Left lobe of liver (tissue), 2 donors: ENCODE measurements around the gene RRP12. TPM values are rescaled to one million over a fixed set of nuclear protein-coding genes. Genes with fewer than 3 reads are reported as not detected.

Experiments used
- ATAC-seq: fragments of 200-7000 bp; cut with Tn5 transposase; one replicate; pipeline ENCODE4 v1.9.1; 2020; ENCODE audit warnings: mild to moderate bottlenecking, moderate library complexity
- DNase-seq: peaks from one replicate; pipeline ENCODE4 v3.0.0-alpha.2; 2020; ENCODE audit warnings: low spot score
- total RNA-seq: library from RNA; stranded (reverse); gene quantifications from one replicate; pipeline ENCODE4 v1.2.1, GENCODE V29; 2021
- donor health status: DM: no; HTN: no; CAD: no; lungs with moderate emphysema.
- donor health status: DM: no; HTN: yes; CAD: no.

RRP12 gene
- total RNA-seq, 1 donor from 2014 or later, result 7.0 TPM

- DNase-seq (no peak), ATAC-seq (no peak)
Observed at GRCh38 chr10:97336446-97336845, 64.7 kb downstream of the RRP12 start.

DNA sequence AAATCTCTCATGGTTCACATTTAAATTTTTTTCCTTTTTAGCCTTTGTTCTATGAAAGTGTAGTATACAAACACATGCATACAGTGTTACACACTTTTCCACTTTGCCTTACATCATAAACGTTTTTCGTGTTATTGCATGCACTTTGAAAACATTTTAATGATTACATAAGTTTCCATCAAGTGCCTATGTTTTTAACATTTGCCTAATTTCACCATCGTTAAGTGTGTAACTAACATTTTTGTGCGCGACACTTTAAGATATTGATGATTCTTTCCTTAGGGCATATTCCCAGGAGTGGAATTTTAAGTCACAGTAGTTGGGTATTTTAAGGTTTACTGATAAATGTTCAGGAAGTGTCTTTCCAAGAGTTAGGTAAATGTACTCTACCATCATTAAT, 65.1 kb downstream of the RRP12 start:
- no peak for DNase-seq
- no peak for ATAC-seq

DNA sequence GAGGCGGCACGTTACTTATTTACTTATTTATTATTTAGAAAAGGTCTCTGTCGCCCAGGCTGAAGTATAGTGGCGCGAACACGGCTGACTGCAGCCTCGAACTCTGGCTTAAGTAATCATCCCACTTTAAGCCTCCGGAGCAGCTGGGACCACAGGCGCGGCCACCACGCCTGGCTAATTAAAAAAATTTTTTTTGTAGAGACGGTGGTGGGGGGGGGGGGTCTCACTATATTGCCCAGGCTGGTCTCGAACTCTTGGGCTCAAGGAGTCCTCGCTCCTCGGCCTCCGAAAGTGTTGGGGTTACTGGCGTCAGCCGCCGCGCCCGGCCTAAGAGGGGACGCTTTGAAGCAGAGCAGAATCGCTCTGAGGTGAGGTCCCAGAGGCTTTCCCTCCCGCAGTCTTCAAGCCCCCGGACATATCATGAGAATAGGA, 65.9 kb downstream of the RRP12 start:
- ATAC-seq (no peak), DNase-seq (no peak)

DNA sequence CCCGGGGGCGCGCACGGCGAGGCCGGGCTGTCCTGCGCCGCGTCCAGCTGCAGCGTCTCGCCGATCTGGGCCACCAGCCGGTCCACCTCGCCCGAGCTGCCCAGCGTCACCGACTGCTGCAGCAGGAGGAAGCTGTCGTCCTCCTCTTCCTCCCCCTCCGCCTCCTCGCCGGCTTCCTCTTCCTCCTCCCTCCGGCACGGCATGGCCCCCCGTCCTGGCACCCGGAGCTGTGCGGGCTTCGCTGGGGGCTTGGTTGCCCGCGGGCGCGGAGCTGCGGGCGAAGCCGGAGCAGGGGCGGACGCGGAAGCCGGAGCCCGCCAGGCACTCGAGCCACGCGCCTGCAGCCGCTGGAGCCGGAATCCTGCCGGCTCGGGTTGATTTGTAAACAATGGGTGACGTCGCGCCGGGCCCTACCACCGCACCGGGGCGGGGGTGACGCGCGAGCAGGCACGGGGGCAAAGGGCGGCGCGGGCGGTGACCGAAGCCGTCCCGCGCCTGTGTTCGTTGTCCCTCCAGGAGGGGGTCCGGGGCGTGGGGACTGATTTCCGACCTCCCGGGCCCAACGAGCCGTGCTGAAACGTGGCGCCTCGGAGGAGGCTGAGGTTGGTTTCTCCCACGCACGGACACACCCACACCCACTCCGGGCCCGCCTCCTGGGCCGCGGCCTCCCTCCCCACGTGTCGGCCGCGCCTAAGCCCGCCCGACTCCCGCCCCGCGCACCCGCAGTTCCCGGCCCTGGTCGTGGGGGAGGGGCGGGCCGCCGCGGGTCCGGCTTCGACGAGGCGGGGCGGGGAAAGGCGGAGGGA, 66.6 kb downstream of the RRP12 start, which contains the start of gene FRAT2:
FRAT2 (minus strand) TSS at position 360 of the 806 bp plus-strand sequence; CDS start at position 203, 157 bp downstream.
- DNase-seq, result peak; percentile 96
- ATAC-seq, result peak; percentile 85

DNA sequence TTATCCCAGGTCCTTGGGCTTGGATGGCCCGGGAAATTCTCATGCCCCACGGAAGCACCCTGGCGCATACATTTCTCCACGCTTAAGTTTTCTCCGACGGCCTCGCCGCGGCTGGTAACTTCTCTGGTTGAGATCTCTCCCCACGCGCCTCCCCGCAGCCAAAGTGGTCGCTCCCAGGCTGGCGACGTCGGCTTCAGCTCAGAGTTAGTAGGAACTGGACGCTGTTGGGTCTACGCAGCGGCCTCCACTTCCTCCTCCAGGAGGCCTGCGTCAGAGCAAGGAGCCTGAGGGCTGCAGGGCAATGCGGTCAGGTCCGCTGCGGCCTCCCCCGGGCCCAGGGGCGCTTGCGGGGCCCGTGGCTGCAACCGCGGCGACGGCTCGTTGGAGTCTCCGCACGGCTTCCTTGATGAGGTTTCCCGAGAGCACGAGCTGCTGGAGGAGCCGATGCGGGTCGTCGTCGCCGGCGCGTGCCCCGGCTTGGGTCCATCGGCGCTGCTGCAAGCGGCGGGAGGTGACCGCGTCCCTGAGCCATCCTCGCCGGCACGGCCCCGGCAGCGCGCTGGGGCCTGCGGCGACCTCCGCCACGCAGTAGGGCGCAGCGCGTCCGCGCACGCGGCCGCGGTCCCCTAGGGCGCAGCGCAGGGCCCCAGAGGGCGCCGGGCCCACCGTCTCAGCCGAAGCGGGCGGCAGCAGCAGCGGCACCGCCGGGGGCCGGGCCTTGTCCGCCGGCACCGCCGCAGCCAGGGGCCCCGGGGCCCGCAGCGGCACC, 67.4 kb downstream of the RRP12 start:
- ATAC-seq, result peak; percentile 5
- peak; percentile 66 for DNase-seq

DNA sequence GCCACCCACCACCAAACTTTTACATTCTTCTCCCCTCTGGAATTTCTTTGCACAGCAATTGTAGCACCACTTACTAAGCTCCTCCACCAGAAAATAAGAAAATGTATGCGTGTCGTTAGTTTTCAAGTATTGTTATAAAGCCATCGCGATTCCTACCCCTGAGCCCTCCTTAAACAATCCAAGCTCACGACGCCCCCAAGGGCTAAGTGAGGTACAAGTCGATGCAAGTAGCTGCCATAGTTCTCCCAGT, 67.9 kb downstream of the RRP12 start:
- DNase-seq (no peak), ATAC-seq (no peak)

GRCh38 chr10:97332591-97333350, 68.4 kb downstream of the RRP12 start:
- ATAC-seq (peak; percentile 47), DNase-seq (peak; percentile 70)

DNA sequence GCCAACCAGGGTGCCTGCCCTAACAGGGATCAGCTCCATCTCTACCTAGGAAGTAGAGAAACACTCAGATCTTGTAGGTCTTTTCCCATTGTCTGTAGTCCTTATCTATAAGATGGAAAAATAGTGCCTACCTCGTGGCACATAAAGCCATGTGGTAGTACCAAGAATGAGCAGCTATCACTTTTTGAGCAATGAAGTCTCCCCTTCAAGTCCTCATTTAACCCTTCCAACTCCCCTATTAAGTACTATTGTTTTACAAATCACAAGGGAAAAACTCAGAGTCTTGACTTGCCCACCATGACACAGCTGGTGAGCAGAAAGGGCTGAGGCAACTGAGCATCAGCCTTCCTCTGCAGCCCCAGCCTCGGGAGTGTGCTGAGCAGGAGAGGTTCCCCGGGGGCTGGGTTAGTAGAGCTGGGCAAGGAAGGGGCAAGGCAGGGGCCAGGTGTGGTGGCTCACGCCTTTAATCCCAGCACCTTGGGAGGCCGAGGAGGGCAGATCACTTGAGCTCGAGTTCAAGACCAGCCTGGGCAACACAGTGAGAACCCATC, 69.9 kb downstream of the RRP12 start:
- ATAC-seq (no peak), DNase-seq (no peak)

GRCh38 chr10:97329766-97330165, 71.4 kb downstream of the RRP12 start:
- no peak for DNase-seq
- no peak for ATAC-seq

- peak; percentile 65 for ATAC-seq
- peak; percentile 77 for DNase-seq
Observed at GRCh38 chr10:97328646-97329453, 72.3 kb downstream of the RRP12 start.

DNA sequence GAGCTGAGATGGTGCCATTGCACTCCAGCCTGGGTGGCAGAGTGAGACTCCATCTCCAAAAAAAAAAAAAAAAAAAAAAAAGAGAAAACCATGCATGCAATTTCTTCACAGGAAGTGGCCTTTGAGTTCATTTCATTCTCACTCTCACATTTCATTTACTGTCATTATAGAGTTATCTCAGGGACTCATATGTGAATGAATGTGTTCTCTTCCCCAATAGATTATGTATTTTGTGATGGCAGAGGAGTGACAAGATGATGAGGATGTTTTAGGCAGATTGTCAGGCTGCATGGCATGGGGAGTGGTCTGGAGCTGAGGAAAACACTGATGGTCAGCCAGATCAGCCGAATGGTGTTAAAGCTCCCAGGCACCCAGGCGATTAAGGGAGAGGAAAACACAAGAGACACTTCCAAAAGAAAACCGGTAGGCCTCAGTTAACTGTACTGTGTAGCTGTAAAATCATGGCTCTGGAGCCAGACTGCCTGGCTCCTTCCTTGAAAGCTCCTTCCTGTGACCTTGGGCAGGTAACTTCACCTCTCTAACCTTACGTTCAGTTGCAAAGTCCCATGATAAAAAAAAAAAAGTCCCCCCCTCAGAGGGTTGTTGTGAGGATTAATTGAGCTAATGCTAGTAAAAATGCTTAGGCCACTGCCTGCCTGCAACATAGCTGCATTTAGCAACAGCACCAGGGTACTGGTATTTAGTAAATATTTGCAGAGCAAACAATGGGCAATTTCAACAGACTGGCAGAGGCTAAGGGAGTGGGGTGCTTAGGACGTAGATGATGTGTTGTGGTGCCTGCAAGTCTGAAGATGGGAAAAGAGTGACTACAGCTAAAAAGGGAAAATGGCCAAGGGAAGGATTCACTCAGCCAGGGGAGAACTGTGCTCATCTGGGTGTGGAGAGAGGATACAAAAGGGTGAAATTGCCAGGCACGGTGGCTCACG, 73.5 kb downstream of the RRP12 start:
- DNase-seq (peak; percentile 69), ATAC-seq (peak; percentile 70)

- ATAC-seq, result no peak
Observed at GRCh38 chr10:97325754-97326153, 75.4 kb downstream of the RRP12 start.

GRCh38 chr10:97323501-97323900, 77.6 kb downstream of the RRP12 start:
- ATAC-seq (no peak), DNase-seq (no peak)

More at GRCh38 chr10:97325754-97326153, 75.4 kb downstream of the RRP12 start:
- DNase-seq, result no peak

- no peak for DNase-seq
- ATAC-seq, result no peak
Observed at GRCh38 chr10:97321804-97322190, 79.3 kb downstream of the RRP12 start.

DNA sequence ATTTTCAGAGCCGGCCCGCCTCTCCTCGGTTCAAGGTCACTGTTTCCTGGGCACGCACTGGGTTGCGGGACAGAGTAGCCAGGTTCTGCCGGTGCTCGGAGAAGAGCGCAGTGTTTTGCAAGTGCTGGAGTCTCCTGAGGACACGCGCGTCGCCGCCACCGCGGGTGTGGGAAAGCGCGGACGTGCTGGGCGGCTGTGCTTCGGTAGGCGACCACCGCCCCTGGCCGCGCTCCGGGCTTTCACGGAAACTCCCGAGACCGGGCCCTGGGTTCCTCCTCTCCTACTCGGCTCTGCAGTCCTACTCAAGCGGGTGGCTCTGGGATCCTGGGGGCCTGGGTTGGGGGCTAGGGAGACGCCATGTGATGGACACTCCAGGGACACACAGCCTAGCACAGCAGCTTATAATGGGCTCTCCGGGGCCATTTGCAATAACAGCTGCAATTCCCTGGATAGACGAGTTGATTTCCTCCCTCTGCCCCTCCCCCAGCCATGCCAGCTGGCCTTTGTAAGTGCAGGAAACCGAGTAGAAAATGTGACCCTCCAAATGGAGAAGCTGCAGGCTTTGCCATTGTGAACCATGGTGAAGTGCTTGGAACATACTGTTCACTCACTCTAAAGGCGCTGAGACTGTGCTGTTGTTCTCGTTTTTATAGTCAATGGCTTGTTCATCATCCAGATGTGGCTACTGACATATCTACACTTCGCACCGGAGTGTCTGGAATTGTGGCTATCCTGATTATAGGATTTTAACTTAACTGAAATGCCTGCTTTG, 79.9 kb downstream of the RRP12 start:
- peak; percentile 78 for DNase-seq
- peak; percentile 42 for ATAC-seq

DNA sequence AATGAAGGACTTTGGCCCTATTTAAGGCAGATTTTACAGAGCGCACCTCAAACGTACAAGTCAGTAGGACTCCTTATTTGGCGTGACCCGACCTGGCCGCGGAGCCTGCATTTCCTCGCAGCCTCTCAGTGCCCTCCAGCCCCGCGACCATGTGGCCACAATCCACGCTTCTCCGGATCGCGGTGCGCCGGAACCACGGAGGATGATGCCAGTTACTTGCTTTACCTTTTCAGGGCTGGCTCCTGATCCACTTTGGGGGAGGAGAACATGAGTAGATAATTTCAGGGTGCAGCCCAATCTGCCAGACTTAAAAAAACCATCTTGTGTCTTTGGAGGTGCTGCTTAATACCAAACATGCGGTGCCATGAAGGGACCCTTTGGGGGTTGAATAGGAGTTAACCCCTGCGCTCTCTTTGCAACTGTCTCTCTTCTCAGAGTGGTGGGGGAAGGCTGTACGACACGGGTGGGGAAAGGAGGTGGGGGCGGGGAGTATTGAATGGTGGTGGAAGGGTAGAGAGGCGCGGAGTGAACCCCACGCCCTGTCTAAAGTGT, 80.6 kb downstream of the RRP12 start:
- ATAC-seq, result peak; percentile 17

DNA sequence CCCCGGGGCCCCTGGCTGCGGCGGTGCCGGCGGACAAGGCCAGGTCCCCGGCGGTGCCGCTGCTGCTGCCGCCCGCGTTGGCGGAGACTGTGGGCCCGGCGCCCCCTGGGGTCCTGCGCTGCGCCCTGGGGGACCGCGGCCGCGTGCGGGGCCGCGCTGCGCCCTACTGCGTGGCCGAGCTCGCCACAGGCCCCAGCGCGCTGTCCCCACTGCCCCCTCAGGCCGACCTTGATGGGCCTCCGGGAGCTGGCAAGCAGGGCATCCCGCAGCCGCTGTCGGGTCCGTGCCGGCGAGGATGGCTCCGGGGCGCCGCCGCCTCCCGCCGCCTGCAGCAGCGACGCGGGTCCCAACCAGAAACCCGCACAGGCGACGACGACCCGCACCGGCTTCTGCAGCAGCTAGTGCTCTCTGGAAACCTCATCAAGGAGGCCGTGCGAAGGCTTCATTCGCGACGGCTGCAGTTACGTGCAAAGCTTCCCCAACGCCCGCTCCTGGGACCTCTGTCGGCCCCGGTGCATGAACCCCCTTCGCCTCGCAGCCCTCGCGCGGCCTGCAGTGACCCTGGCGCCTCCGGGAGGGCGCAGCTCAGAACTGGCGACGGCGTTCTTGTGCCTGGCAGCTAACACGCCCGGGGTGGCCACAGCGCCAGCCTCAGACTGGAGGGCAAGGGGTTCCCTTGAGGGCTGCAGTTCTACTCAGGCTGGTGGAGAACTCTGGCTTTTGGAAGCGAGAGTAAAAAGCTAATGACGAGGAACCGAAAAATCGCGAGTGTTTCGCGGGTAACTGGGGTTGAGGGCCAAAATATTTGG, 81.3 kb downstream of the RRP12 start:
- peak; percentile 78 for DNase-seq
- peak; percentile 69 for ATAC-seq

More for the DNA sequence above, 80.6 kb downstream of the RRP12 start:
- peak; percentile 62 for DNase-seq
